ENCODE results near the gene DMBT1.

Gene DMBT1

GRCh38 chr10:122636953-122637352, 76.4 kb downstream of the DMBT1 start:
- H3K27ac Mint-ChIP-seq, result no peak overlapping the region
- DNase-seq, result no peak
- no peak for TF ChIP-seq CTCF (IDR thresholded peaks at IDR 0.05)
- H3K27me3 Mint-ChIP-seq (ENCODE audit: low read depth, poor library complexity), result peaks cover 17% of the 10 kb centered on the region
- no peaks in the 10 kb centered on the region for H3K4me1 Mint-ChIP-seq
- no peaks in the 10 kb centered on the region for H3K36me3 Mint-ChIP-seq (ENCODE audit: low read depth)
- H3K4me3 Mint-ChIP-seq, result no peak overlapping the region
- H3K9me3 Mint-ChIP-seq, result no peaks in the 10 kb centered on the region

GRCh38 chr10:122637376-122637775, 76.8 kb downstream of the DMBT1 start:
- no peak for DNase-seq
- Mint-ChIP-seq H3K9me3 (no peaks in the 10 kb centered on the region), H3K4me1 (no peaks in the 10 kb centered on the region), H3K27me3 (ENCODE audit: low read depth, poor library complexity) (peaks cover 17% of the 10 kb centered on the region), H3K36me3 (ENCODE audit: low read depth) (no peaks in the 10 kb centered on the region), H3K4me3 (no peak overlapping the region), H3K27ac (no peak overlapping the region)
- no peak for TF ChIP-seq CTCF (IDR thresholded peaks at IDR 0.05)

- DNase-seq, result no peak
- H3K4me1 Mint-ChIP-seq, result no peaks in the 10 kb centered on the region
- H3K27ac Mint-ChIP-seq, result no peak overlapping the region
- H3K4me3 Mint-ChIP-seq, result no peak overlapping the region
- no peak for TF ChIP-seq CTCF (IDR thresholded peaks at IDR 0.05)
- H3K36me3 Mint-ChIP-seq (ENCODE audit: low read depth), result no peaks in the 10 kb centered on the region
- H3K27me3 Mint-ChIP-seq (ENCODE audit: low read depth, poor library complexity), result peaks cover 15% of the 10 kb centered on the region
- no peaks in the 10 kb centered on the region for H3K9me3 Mint-ChIP-seq
These were observed 77.6 kb downstream of the DMBT1 start for GRCh38 chr10:122638106-122638505.

- no peaks in the 10 kb centered on the region for H3K36me3 Mint-ChIP-seq (ENCODE audit: low read depth)
These were observed 79.2 kb downstream of the DMBT1 start for GRCh38 chr10:122639801-122640200.

GRCh38 chr10:122640921-122641320, 80.4 kb downstream of the DMBT1 start:
- Mint-ChIP-seq H3K4me1 (no peaks in the 10 kb centered on the region), H3K4me3 (no peak overlapping the region), H3K27me3 (ENCODE audit: low read depth, poor library complexity) (peaks cover 14% of the 10 kb centered on the region), H3K9me3 (no peaks in the 10 kb centered on the region), H3K27ac (no peak overlapping the region), H3K36me3 (ENCODE audit: low read depth) (no peaks in the 10 kb centered on the region)
- DNase-seq, result no peak
- no peak for TF ChIP-seq CTCF (IDR thresholded peaks at IDR 0.05)

More at GRCh38 chr10:122639801-122640200, 79.2 kb downstream of the DMBT1 start:
- TF ChIP-seq CTCF (IDR thresholded peaks at IDR 0.05), result no peak
- no peaks in the 10 kb centered on the region for H3K9me3 Mint-ChIP-seq
- no peaks in the 10 kb centered on the region for H3K4me1 Mint-ChIP-seq
- no peak overlapping the region for H3K27ac Mint-ChIP-seq
- no peak for DNase-seq
- H3K27me3 Mint-ChIP-seq (ENCODE audit: low read depth, poor library complexity), result peaks cover 17% of the 10 kb centered on the region
- H3K4me3 Mint-ChIP-seq, result no peak overlapping the region

- no peak for TF ChIP-seq CTCF (IDR thresholded peaks at IDR 0.05)
- DNase-seq, result no peak
- no peaks in the 10 kb centered on the region for H3K4me1 Mint-ChIP-seq
- no peaks in the 10 kb centered on the region for H3K9me3 Mint-ChIP-seq
- no peak overlapping the region for H3K27ac Mint-ChIP-seq
- H3K36me3 Mint-ChIP-seq (ENCODE audit: low read depth), result no peaks in the 10 kb centered on the region
- H3K27me3 Mint-ChIP-seq (ENCODE audit: low read depth, poor library complexity), result peaks cover 20% of the 10 kb centered on the region
- H3K4me3 Mint-ChIP-seq, result no peak overlapping the region
These were observed 82.4 kb downstream of the DMBT1 start for GRCh38 chr10:122642726-122643605.

Measured in nephron progenitor cell (in vitro differentiated cells).